Testis (tissue), 2 donors: ENCODE data around the gene CXCR5.

Source experiments
- CTCF ChIP-seq, 3 experiments: fragments of 450-650 bp in 2 of 3; fragments of 200-600 bp in 1 of 3; sonication (generic) in 1 of 3; IDR thresholded peaks; one replicate each; pipeline ENCODE4 v1.5.1; 2016 to 2019; ENCODE audit warnings: antibody characterized with exemption in 3 of 3, mild to moderate bottlenecking in 2 of 3, moderate library complexity in 1 of 3
- POLR2A ChIP-seq: fragments of 450-650 bp; IDR thresholded peaks from one replicate; pipeline ENCODE4 v1.6.1; 2017; ENCODE audit warnings: antibody characterized with exemption, mild to moderate bottlenecking, moderate library complexity

GRCh38 chr11:118896472-118896913 is 12.8 kb downstream of the CXCR5 start:
- TF ChIP-seq CTCF (IDR thresholded peaks at IDR 0.05) (no peak), POLR2A (no peak)
